Measurements from ENCODE around the gene FBXW10.
"Not testable (repeated sequence)": the region's sequence is repeated elsewhere in the genome, so short reads cannot be mapped to it uniquely, and the experiment has no call there.

FBXW10 gene

DNA sequence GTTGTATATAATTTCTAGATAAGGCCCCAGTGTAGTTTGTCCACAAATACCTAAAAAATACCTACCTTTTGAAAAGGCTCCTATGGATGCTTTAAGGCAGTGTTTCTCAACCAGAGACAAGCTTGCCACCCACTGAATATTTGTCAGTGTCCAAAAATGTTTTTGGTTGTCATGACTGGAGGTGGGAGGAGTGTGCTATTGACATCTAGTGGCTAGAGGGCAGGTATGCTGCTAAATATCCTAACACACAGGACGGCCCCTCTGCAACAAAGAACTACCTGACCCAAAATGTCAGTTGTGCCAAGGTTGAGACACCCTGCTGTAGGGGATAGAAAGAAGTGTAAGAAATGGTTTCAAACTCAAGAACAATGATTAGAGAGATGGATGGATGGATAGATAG, 47.5 kb downstream of the FBXW10 start:
- DNase-seq (ENCODE audit: low spot score); H3K27ac ChIP-seq; CTCF ChIA-PET; POLR2A ChIA-PET (ENCODE audit: low non-redundant PET): not testable (repeated sequence)

DNA sequence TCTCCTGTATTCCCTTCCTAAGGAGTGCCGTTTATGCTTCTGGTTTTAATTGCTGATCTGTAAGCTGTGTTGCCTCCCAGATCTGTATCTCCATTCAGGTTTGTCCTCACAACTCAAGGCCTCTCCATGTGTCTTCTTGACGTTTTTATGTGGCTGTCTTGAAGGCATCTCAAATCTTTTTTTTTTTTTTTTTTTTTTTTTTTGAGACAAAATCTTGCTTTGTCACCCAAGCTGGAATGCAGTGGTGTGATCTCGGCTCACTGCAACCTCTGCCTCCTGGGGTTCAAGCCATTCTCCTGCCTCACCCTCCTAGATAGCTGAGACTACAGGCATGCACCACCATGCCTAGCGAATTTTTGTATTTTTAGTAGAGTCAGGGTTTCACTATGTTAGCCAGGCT, 51.0 kb downstream of the FBXW10 start:
- DNase-seq (ENCODE audit: low spot score); POLR2A ChIA-PET (ENCODE audit: low non-redundant PET); CTCF ChIA-PET; H3K27ac ChIP-seq: not testable (repeated sequence)

DNA sequence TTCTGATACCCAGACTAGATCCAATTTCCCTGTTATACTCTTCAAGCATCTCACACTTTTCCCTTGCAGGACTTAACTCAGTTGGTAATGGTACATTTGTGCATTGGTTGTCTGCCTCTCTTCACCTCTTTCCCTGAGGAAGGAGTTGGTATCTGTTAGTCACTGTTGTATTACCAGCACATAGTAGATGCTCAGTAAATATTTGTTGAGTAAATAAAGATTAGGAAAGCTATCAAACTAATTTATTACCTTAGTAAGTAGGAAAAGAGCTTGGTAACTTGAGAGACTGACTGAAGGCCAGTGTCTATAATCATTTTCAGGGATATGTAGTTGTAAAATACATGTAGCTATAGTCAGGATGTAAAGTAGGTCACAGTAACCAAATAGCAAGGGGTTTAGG, 53.0 kb downstream of the FBXW10 start:
- POLR2A ChIA-PET (ENCODE audit: low non-redundant PET); H3K27ac ChIP-seq; CTCF ChIA-PET; DNase-seq (ENCODE audit: low spot score): not testable (repeated sequence)

DNA sequence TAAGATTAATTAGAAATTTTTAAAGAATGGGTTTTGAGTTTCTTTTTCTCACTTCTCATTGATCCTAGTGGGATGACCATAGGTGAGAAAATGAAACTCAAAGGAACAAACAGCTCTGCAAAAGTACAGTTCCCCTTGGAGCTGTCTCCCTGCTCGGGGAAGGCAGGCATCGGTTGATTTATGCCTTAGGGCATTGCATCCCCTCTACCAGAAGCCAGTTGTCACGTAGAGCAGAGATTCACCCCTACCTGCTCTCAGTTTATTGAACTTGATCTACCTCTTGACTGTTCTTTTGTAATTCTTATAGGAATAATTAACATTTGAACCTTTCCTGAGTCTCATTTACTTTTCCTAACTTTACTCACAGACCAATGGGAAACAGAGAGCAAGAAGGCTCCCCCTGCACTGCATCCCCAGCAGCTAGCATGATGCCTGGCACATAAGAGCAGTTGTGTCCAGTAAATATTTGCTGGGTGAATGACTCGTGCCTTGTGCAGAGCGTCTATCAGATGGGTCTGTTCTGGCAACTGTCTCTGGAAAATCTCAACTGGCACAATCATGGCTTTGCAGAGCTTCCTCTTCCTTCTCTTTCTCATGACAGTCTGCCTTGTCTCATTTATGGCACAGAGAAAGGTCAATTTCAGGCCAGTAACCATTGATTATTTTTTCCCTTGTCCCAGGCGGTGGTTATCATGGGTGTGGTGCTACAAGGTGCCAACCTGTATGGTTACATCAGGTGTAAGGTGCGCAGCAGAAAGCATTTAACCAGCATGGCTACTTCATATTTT, 59.8 kb downstream of the FBXW10 start:
- CTCF ChIA-PET; DNase-seq (ENCODE audit: low spot score); H3K27ac ChIP-seq; POLR2A ChIA-PET (ENCODE audit: low non-redundant PET): not testable (repeated sequence)

DNA sequence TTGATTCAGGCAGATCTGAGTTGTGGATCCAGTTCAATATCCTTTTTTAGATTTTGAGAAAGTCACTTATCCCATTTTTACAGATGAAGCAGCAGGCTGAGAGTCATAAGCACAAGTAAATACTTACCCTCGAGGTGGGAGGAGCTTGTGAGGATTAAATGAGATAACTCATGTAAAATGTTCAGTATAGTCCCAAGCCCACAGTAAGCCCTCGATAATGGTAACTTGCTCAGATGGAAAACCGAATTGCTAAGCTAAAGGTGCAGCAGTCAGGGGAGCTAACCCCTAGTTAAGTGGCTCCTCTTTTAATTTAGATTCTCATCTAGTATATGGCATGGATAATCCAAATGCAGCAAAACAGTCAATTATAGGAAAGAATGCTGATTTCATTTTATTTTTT, 72.1 kb downstream of the FBXW10 start:
- DNase-seq (ENCODE audit: low spot score); CTCF ChIA-PET; POLR2A ChIA-PET (ENCODE audit: low non-redundant PET); H3K27ac ChIP-seq: not testable (repeated sequence)

DNA sequence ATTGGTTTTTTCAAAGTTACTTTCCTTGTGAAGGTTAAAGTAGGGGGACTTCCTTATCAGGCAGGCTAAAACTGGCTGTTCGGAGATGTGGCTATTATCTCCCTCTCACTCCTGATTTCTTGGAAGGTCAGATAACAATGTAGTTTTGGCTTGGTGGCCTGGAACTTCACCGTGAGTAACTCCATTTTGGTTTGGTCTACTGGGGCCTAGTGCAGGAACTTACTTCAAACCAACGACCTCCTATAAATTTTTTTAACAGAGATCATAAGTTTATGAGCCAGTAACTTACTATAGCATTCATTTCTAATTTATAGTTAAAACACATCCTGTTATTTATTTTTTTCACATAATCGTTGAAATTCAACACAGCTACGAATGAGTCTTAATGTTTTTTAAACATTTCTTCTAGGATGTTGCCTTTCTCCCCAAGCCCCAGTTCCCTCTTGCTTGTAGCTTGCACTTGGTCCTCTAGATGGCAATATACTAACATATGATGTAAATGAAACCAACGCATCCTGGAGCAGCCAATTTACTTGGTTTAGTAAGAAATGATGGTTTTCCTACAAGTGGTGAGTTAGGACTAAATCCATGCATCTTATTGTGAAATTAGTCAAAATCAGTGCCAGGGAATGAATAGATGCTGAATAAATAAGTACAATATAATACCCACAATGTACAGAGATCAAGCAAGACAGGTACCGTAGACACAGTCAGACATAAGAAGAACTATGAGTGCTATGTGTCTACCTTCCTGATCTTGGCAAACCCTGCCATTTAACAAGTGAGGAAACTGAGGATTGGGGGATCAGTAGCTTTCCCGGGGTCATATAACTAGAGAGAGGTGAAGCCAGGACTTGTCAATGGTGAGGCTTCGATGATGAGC, 72.9 kb downstream of the FBXW10 start:
- CTCF ChIA-PET, result interaction anchor here (0.7 kb wide), 2 partner anchors 38 to 144 kb away, joined by 3 to 4 read pairs; no protein-coding TSS in a partner anchor
- DNase-seq (ENCODE audit: low spot score), result peak; percentile 4
- POLR2A ChIA-PET (ENCODE audit: low non-redundant PET); H3K27ac ChIP-seq: not testable (repeated sequence)
- TF ChIP-seq, protein P1, sequence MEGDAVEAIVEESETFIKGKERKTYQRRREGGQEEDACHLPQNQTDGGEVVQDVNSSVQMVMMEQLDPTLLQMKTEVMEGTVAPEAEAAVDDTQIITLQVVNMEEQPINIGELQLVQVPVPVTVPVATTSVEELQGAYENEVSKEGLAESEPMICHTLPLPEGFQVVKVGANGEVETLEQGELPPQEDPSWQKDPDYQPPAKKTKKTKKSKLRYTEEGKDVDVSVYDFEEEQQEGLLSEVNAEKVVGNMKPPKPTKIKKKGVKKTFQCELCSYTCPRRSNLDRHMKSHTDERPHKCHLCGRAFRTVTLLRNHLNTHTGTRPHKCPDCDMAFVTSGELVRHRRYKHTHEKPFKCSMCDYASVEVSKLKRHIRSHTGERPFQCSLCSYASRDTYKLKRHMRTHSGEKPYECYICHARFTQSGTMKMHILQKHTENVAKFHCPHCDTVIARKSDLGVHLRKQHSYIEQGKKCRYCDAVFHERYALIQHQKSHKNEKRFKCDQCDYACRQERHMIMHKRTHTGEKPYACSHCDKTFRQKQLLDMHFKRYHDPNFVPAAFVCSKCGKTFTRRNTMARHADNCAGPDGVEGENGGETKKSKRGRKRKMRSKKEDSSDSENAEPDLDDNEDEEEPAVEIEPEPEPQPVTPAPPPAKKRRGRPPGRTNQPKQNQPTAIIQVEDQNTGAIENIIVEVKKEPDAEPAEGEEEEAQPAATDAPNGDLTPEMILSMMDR (conservative IDR thresholded peaks at IDR 0.05; ENCODE audit: low read depth), result peak; percentile 72

DNA sequence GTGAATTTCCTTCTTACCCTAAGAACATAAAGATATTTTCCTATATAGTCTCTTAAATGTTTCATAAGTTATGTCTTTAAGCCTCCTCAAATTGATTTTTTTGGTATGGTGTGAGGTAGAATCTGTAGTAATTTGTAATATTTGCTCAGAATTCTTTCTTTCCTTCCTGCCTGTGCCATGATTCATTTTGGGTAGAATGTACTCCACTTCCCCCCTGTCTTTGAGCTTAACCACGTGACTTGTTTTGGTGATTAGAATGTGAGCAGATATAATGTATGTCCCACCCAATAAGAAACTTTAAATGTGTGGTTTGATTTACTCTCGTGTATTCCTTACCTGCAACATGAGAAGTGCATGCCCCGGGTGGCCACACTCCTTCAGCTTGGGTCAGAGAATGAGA, 77.6 kb downstream of the FBXW10 start:
- CTCF ChIA-PET; POLR2A ChIA-PET (ENCODE audit: low non-redundant PET); DNase-seq (ENCODE audit: low spot score); H3K27ac ChIP-seq: not testable (repeated sequence)

DNA sequence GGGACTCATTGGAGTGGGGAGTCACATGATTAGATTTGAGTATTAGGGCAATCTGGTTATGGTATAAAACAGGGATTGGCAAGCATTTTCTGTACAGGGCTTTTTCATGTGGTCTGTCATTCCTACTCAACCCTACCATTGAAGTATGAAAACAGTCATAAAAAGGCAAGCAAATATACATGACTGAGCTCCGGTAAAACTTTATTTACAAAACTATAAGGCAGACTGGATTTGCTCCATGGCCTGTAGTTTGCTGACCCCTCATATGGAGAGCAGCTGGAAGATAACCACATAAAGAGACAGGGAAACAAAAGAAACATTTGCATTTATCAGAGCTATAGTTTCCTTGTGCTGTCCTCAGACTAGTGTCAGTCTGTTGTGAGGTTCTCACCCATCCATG, 83.8 kb downstream of the FBXW10 start:
- DNase-seq (ENCODE audit: low spot score); CTCF ChIA-PET; POLR2A ChIA-PET (ENCODE audit: low non-redundant PET); H3K27ac ChIP-seq: not testable (repeated sequence)
